K562 (cell line): ENCODE data around the gene MROH8. TPM values are rescaled to one million over a fixed set of nuclear protein-coding genes. Genes with fewer than 3 reads are reported as not detected.

ENCODE experiments used
- ATAC-seq: fragments of 200-7000 bp; cut with Tn5 transposase; 3 replicates; pipeline ENCODE4 v1.9.1; 2020; ENCODE audit warnings: moderate library complexity
- BruUV-seq: library from RNA; stranded (reverse); fragments of 400-500 nt; replicated peaks from 2 replicates; lab custom pipeline; 2021; lab: Mats Ljungman, UMichigan
- CTCF ChIA-PET: fragments of 300-600 bp; formaldehyde crosslinking; extraction: SDS; loops from one replicate; lab custom pipeline; 2021; ENCODE audit warnings: low intra/inter-chr PET ratio; lab: Yijun Ruan, JAX
- POLR2A ChIA-PET: fragments of 300-600, 350-650 bp; sonication (Branson Sonifier 250); formaldehyde crosslinking; extraction: SDS; loops from one replicate; lab custom pipeline; 2021; ENCODE audit warnings: antibody characterized with exemption, inconsistent platforms; lab: Yijun Ruan, JAX
- DNase-seq, 4 experiments: peaks; one replicate each; pipeline versions ENCODE4 v3.0.0 to v3.0.0-alpha.2; 2011 to 2018; ENCODE audit warnings: low spot score in 3 of 4, mixed read lengths in 3 of 4; ENCODE audit errors: extremely low read depth in 1 of 4
- FAIRE-seq: peaks from 2 replicates; lab custom pipeline; 2011; peaks lifted over from hg19 to GRCh38; lab: Jason Lieb, UNC
- H2AFZ ChIP-seq: 2 replicates; pipeline ENCODE4 v1.6.0; 2011; ENCODE audit warnings: low read depth, low read length, control low read depth, inconsistent platforms
- H3K27ac ChIP-seq: fragments of 200-600 bp; 3 replicates; pipeline ENCODE4 v1.8.0; 2011; ENCODE audit warnings: low read depth, mild to moderate bottlenecking, control low read depth, inconsistent platforms, low read length, moderate library complexity, mixed read lengths; ENCODE audit errors: extremely low read depth
- H3K27me3 ChIP-seq, 2 experiments: fragments of 300-600 bp in 1 of 2; 2 replicates in 1 of 2; 3 replicates in 1 of 2; pipeline versions ENCODE4 v1.6.0 to v1.8.0; 2011; ENCODE audit warnings: inconsistent platforms in 2 of 2, low read length in 2 of 2, mild to moderate bottlenecking in 1 of 2, mixed read lengths in 1 of 2, moderate library complexity in 1 of 2; ENCODE audit not compliant: control insufficient read depth in 2 of 2, insufficient read depth in 2 of 2
- H3K36me3 ChIP-seq: fragments of 300-600 bp; 3 replicates; pipeline ENCODE4 v1.8.0; 2011; ENCODE audit warnings: mild to moderate bottlenecking, low read length, inconsistent platforms; ENCODE audit not compliant: control insufficient read depth, insufficient read depth
- H3K4me1 ChIP-seq, 2 experiments: fragments of 200-600 bp in 1 of 2; replicated peaks in 1 of 2; 2 replicates in 1 of 2; 3 replicates in 1 of 2; pipeline versions ENCODE4 v1.5.1 to v1.8.0; 2011; ENCODE audit warnings: inconsistent platforms in 2 of 2, low read length in 2 of 2, mild to moderate bottlenecking in 1 of 2, mixed read lengths in 1 of 2, moderate library complexity in 1 of 2; ENCODE audit not compliant: control insufficient read depth in 2 of 2, insufficient read depth in 2 of 2
- H3K4me2 ChIP-seq: 2 replicates; pipeline ENCODE4 v1.6.1; 2011; ENCODE audit warnings: low read length, control low read depth, inconsistent platforms, mixed read lengths; ENCODE audit not compliant: insufficient read depth
- H3K4me3 ChIP-seq: fragments of 200-600 bp; sonication (generic), shearing (Covaris generic); 2 replicates; pipeline ENCODE4 v1.5.1; 2016; ENCODE audit warnings: control low read depth, inconsistent platforms
- H3K79me2 ChIP-seq: fragments of 200-600 bp; 3 replicates; pipeline ENCODE4 v1.8.0; 2011; ENCODE audit warnings: low read length, inconsistent platforms; ENCODE audit not compliant: control insufficient read depth, insufficient read depth
- H3K9ac ChIP-seq, 2 experiments: 2 replicates each; pipeline versions ENCODE4 v1.6.0 to v1.6.1; 2011; ENCODE audit warnings: low read depth in 2 of 2, low read length in 2 of 2, control low read depth in 1 of 2, inconsistent platforms in 1 of 2, mild to moderate bottlenecking in 1 of 2, mixed read lengths in 1 of 2; ENCODE audit not compliant: insufficient read depth in 1 of 2
- H3K9me1 ChIP-seq: one replicate; pipeline ENCODE4 v1.6.0; 2011; ENCODE audit warnings: inconsistent platforms, mild to moderate bottlenecking, low read length, moderate library complexity; ENCODE audit not compliant: control insufficient read depth, insufficient read depth
- H3K9me3 ChIP-seq: replicated peaks from 2 replicates; pipeline ENCODE4 v1.5.1; 2011; ENCODE audit warnings: low read depth, low read length, inconsistent platforms; ENCODE audit not compliant: control insufficient read depth, insufficient read depth
- H4K20me1 ChIP-seq: replicated peaks from 2 replicates; pipeline ENCODE4 v1.6.1; 2011; ENCODE audit warnings: low read length, inconsistent platforms, mixed read lengths; ENCODE audit not compliant: control insufficient read depth, insufficient read depth
- E4F1 ChIP-seq: fragments of 250-450 bp; sonication (Bioruptor Pico); IDR thresholded peaks from 2 replicates; pipeline ENCODE4 v1.5.0; 2021; ENCODE audit warnings: mild to moderate bottlenecking, borderline replicate concordance
- FOXJ3 ChIP-seq: sonication (generic); formaldehyde crosslinking; IDR thresholded peaks from 2 replicates; pipeline ENCODE4 v1.4.0; 2020; ENCODE audit warnings: mild to moderate bottlenecking, missing genetic modification reagents
- ZBTB26 ChIP-seq: fragments of 450-650 bp; formaldehyde crosslinking; IDR thresholded peaks from 2 replicates; pipeline ENCODE4 v1.4.0; 2022; ENCODE audit warnings: missing genetic modification characterization
- ZNF512 ChIP-seq: IDR thresholded peaks from 2 replicates; pipeline ENCODE4 v1.6.1; 2016; ENCODE audit warnings: missing genetic modification characterization, missing compliant biosample characterization
- WGBS: fragments of 100-300 bp; shearing (Covaris generic); methylation state at CpG from one replicate; pipeline ENCODE4 v1.1.6; 2016; ENCODE audit warnings: low coverage, mixed read lengths; ENCODE audit not compliant: insufficient coverage; ENCODE audit errors: missing lambda C conversion rate; 5-methylcytosine and 5-hydroxymethylcytosine counted together
- in situ Hi-C: fragments of 300-500 bp; cut with MboI; formaldehyde crosslinking; loops from 4 replicates; pipeline ENCODE4 v1.15.0; 2018; ENCODE audit warnings: inconsistent platforms, mixed read lengths
- intact Hi-C: fragments of 100-400 bp; cut with micrococcal nuclease; formaldehyde crosslinking; loops from 2 replicates; pipeline ENCODE4 v1.14.2; 2022
- polyA plus RNA-seq, 8 experiments: library from polyadenylated mRNA; depleted of rRNA in 4 of 8; stranded (reverse) in 5 of 8; unstranded in 3 of 8; fragments of >200 nt; fragmentation: Nextera tagmentation in 2 of 8; fragmentation: Illumina TruSeq in 1 of 8; extraction: Ambion mirVana in 2 of 8; extraction: Trizol in 1 of 8; gene quantifications; 2 replicates each; pipeline versions ENCODE4 v1.2.1 to v1.2.3, GENCODE V29; 2011 to 2014; ENCODE audit warnings: inconsistent platforms in 1 of 8, missing spikeins in 1 of 8
- total RNA-seq, 7 experiments: library from RNA; depleted of rRNA in 6 of 7; stranded (reverse); fragments of >200 nt in 6 of 7; fragmentation: Illumina TruSeq in 2 of 7; extraction: Trizol in 2 of 7; gene quantifications; 2 replicates each; pipeline versions ENCODE4 v1.2.1 to v1.2.3, GENCODE V29; 2011 to 2021; ENCODE audit warnings: low replicate concordance in 1 of 7

MROH8 gene
- total and polyA plus RNA-seq, 9 of the 15 experiments (the other 6 are each of a cell fraction or from before 2014, with no cell fraction given), result 0.21 to 1.5 (median 0.78) TPM

DNA sequence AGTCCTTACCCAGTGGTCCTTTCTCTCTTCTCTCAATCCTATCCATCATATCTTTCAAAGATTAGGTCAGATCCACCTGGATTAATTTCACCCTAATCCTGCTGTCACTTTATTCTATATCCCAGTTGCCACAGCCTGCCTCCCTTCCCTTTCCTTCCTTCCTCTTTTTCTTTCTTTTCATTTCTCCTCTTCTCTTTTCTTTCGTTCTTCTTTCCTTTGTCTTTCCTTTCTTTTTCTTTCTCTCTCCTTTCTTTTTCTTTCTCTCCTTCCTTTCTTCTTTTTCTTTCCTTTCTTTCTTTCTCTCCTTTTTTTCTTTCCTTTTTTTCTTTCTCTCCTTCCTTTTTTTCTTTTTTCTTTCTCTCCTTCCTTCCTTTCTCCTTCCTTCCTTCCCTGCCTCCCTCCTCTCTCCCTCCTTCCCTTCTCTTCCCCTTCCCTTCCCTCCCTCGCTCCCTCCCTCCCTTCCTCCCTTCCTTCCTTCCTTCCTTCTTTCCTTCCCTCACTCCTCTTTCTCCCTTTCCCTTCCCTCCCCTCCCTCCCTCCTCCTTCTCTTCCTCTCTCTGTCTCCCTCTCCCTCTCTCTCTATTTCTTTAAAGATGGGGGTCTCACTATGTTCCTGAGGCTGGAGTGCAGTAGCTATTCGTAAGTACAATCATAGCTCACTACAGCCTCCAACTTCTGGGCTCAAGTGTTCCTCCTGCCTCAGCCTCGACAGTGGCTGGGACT lies 15.4 kb downstream of the MROH8 start:
- H3K36me3 ChIP-seq, result no peaks in the 10 kb centered on the region
- intact Hi-C loops (no loop called here), in situ Hi-C loops (no loop called here)
- H3K9me1 ChIP-seq, result no peaks in the 10 kb centered on the region
- H3K4me2 ChIP-seq, result no peak overlapping the region
- POLR2A ChIA-PET, result interaction anchor here (3.1 to 6.9 kb wide), 2 partner anchors 13 to 15 kb away, joined by 13 to 54 read pairs; partner anchors contain the start of genes MROH8 and RPN2
- no peaks in the 10 kb centered on the region for H3K79me2 ChIP-seq
- WGBS, result 20% methylated on average over 3 of the region's 4 CpGs
- CTCF ChIA-PET, result no interaction called here
- no peak overlapping the region for H3K9ac ChIP-seq
- no peak for FAIRE-seq
- no peak overlapping the region for H2AFZ ChIP-seq
- H3K9me3 ChIP-seq, result no peaks in the 10 kb centered on the region
- H3K4me1 ChIP-seq, result peaks cover 26 to 37% of the 10 kb centered on the region in 2 experiments; a peak in 4 of 5 replicates
- H3K27me3 ChIP-seq, result no peaks in the 10 kb centered on the region
- H4K20me1 ChIP-seq, result no peaks in the 10 kb centered on the region
- no TSS peak for BruUV-seq
- ATAC-seq, result no peak
- H3K27ac ChIP-seq, result no peak overlapping the region
- H3K4me3 ChIP-seq, result no peak overlapping the region
- TF ChIP-seq ZNF512 (tag) (peak; percentile 99), FOXJ3 (CRISPR knock-in tag) (no peak), ZBTB26 (CRISPR knock-in tag) (0 out of 2 replicates have a peak, but pooled peaks have one; percentile 6), E4F1 (CRISPR knock-in tag) (no peak)
- TF ChIP-seq, all 486 proteins: peak for 2
- no peak for DNase-seq
